ENCODE results near the gene SLC22A24.
"Not testable (repeated sequence)": the region's sequence is repeated elsewhere in the genome, so short reads cannot be mapped to it uniquely, and the experiment has no call there.

GRCh38 chr11:63046203-63046602, 97.8 kb downstream of the SLC22A24 start:
- not testable (repeated sequence) for TF ChIP-seq ESRRG, RARB, ZC3H10 (CRISPR knock-in tag; IDR thresholded peaks at IDR 0.05)

Data from SK-N-SH treated with all-trans-retinoic acid at 6 μM for 48 hours (cell line).